GM18951 (cell line): ENCODE results near the gene GPRIN2.

Experiments
- POLR2A ChIP-seq: IDR thresholded peaks from 4 replicates; pipeline ENCODE4 v1.6.1; 2011; ENCODE audit warnings: mild to moderate bottlenecking; ENCODE audit not compliant: insufficient read length, insufficient read depth; ENCODE audit errors: extremely low read depth
- in situ Hi-C: fragments of 300-500 bp; cut with MboI; formaldehyde crosslinking; loops from one replicate; pipeline ENCODE4 v1.12.0; 2022; ENCODE audit warnings: low sequenced_read_pairs, mixed read lengths, inconsistent platforms; ENCODE audit not compliant: unreplicated experiment

The GPRIN2 gene

DNA sequence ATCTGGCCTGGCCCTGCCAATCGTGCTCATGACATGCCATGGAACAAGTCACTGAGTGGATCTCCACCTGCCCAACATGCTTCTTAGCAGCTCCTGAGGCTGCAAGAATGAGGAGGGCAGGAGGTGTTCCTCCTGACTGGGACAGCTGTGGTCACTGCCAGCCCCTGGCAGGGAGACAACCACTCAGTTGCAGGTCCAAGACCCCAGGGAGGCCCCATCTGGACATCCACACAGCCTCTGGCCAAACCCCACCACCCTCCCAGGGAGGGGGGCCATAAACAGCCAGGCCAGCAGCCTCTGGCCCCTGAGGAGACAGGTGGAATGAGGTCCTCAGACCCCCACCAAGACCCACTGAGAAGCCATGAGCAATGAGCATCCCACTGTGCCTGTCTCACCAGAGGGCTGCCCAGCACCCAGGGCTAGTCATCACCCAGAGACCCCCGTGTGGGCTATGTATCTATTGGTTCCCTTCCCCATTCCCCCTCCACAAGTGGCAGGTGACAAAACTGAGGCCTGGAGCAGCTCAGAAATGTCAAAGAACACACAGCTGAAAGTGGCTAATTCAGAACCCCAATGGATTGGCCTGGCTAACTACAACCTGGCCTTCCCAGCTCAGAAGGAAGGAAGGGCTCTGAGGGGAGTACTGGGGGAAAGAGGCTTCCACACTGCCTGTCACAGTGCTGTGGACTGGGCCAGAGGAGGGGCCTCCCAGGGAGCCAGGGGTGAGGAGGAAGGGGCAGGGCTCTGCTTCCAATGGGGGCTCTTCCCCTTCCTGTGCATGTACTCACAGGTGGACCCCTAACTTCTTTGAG lies 3.0 kb downstream of the GPRIN2 start:
- in situ Hi-C loops, result no loop called here
- no peak for TF ChIP-seq POLR2A

DNA sequence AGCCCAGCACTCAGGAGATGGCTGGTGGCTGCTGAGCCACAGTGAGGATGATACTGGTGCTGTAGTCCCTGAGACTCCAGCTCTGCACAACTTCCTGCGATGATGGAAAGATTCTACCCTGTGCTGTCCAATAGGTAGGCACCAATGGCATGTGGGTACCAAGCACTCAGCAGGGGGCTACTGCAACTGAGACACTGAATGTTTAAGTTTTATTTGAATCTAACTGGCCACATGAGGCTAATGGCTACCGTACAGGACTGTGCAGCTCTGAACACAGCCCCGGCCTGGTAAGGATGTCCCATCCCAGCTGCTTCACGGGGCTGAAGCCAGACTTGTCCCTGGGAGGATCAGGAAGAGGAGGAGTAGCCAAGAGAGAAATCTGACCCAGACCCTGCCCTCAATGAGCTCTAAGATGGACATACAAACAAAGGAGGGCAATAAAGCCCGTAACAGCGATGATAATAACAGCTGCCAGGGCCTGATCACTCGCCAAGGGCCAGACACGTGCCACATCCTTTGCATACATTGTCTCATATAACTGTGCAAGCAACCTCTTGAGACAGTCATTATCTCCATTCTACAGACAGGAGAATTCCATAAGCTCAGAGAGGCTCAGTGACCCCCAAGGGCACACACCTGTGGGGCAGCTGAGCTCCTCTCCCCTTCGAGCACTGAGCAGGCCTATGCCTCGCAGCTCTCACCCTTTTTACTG lies 3.8 kb downstream of the GPRIN2 start:
- no peak for TF ChIP-seq POLR2A
- in situ Hi-C loops, result no loop called here

DNA sequence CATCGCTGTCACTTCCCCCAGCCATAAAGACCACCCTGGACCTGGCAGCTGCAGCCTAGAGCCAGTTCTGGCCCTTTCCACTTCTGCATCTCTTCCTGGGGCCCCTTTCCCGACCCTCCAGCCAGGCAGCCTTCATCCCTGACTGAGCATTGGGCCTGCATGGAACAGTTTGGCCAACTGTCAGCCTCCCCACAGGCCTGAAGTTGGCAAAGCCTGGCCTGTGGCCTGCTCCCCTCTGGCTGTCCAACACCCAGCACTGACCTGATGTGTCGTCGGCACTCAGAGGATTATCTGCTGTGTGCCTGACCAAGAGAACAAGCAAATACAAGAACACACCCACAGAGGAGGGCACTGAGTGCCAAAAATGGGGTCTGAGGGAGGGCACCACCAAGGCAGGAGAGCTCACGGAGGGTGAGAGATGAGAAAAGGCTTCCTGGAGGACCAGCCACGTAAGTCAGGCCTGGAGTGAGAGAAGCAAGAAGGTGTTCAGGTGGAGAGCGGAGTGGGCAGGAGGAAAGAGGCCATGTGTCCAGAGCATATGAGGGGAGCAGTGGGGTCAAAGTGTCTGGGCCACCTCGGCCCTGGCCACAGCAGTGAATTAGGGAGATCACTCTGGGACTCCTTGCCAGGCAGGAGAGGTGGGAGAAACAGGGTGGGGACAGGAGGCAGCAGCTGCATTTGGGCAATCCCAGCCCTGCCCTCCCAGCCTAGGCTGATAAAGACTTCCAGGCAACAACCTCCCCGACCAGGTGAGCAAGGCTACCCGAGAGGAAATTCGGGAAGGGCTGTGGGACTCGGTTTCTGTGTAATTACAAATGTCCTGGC lies 4.5 kb downstream of the GPRIN2 start:
- in situ Hi-C loops, result no loop called here
- no peak for TF ChIP-seq POLR2A

DNA sequence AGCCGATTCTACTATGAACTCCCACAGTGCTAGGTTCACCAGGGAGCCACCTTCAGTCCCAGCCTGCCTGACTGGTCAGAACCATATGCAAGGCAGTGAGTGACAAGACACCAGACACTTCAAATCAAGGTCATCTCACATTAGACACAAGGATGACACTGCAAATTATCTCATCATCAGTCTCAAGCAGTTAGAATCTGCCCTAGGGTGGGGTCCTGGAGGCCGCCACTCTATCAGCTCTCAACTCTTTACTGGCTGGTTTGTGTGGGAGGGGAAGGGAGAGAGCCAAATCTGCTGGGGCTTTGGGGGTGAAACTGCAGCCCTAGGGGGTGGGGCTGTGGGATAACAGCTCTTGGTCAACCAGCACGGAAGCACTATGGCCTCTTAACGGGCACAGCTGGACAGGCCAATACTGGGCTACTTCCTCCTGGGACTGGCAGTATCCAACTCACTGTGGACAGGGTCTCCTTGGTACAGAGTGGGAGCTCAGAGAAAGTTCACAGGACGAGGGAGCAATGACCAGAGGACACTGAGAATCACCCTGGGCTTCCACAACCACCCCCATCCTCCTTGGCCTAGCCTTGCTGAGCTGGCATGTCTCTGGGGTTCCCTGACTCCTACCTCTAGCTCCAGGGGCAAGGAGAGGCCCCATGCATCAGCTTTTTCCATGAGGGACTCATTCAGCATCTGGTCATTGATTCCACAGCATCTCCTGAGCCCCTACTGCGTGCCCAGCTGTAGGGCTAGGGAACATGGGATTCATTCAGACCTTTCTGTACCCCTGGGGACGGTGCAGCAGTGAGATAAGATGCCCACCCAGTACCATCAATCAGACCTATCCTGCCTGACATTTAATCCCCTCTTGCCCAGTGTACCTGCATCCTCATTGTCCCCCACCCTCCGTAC lies 5.4 kb downstream of the GPRIN2 start:
- TF ChIP-seq POLR2A, result no peak
- in situ Hi-C loops, result no loop called here

- in situ Hi-C loops, result no loop called here
- TF ChIP-seq POLR2A, result no peak
These were observed 6.2 kb downstream of the GPRIN2 start for GRCh38 chr10:46550076-46550790.

GRCh38 chr10:46549171-46550075 lies 7.0 kb downstream of the GPRIN2 start:
- in situ Hi-C loops, result loop anchor here (10.0 kb wide), 1 partner anchor 1325 kb away; no protein-coding TSS in a partner anchor
- no peak for TF ChIP-seq POLR2A

GRCh38 chr10:46548498-46549090 lies 7.9 kb downstream of the GPRIN2 start:
- in situ Hi-C loops, result loop anchor here (10.0 kb wide), 1 partner anchor 1326 kb away; no protein-coding TSS in a partner anchor
- no peak for TF ChIP-seq POLR2A

DNA sequence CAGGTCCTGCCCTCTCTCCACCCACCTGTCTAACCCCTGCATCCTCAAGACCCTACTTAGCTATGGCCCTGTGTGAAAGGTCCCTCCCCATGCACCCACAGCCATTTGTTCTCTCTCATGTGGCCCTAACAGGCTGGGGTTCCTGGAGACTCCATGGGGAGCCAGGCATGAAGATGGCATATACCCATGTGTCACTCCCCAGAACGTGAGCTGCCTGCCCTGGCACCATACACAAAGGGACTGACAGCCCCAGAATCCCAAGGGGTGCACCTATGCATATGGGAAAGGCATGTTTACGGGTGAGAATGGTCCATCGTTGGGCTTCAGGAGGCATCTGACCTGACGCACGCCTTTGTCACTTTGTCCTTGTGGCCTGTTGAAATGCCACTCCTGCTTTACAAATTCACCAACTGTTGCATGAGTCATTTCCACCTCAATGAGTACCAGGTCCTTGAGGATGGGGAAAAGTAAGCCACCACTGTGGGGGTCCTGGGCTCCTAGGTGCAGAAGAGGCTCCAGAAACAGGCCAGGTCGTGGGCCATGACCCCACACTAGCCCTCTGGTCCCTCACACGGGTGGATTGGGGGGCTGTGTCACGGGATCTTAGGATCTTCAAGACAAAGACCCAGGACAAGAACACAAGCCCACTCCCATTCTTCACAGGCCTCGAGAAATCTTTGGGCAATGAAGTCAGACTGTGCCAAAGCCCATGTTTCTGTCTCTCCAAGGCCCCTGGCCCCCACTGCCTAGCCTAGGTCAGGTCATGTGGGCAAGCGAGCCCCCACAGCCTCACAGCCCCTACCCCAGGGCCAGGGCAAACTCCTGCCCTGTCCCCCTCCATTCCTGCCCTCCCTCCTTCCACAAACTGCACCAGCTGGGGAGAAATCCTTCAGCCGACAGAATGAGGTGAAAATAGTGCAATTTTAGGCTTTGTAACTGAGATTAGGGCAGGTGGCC lies 8.6 kb downstream of the GPRIN2 start:
- no peak for TF ChIP-seq POLR2A
- in situ Hi-C loops, result loop anchor here (10.0 kb wide), 1 partner anchor 1327 kb away; no protein-coding TSS in a partner anchor
